GM10248 (cell line): ENCODE data around the gene NCOA3.

ENCODE experiments used
- CTCF ChIA-PET: fragments of 300-600 bp; sonication (Branson Sonifier 250); formaldehyde crosslinking; extraction: SDS; loops from one replicate; lab custom pipeline; 2021; ENCODE audit warnings: antibody characterized with exemption; lab: Yijun Ruan, JAX
- POLR2A ChIA-PET: fragments of 350-650 bp; sonication (Branson Sonifier 250); formaldehyde crosslinking; extraction: SDS; loops from one replicate; lab custom pipeline; 2020; ENCODE audit warnings: antibody characterized with exemption; lab: Yijun Ruan, JAX
- DNase-seq: peaks from one replicate; pipeline ENCODE4 v3.0.0; 2012; ENCODE audit errors: extremely low spot score
- TF ChIP-seq, protein P1 (sequence below): IDR thresholded peaks from 2 replicates; pipeline ENCODE4 v1.5.1; 2012; ENCODE audit warnings: mild to moderate bottlenecking, low read depth; ENCODE audit errors: extremely low read depth, missing control alignments, control extremely low read depth

NCOA3 gene

DNA sequence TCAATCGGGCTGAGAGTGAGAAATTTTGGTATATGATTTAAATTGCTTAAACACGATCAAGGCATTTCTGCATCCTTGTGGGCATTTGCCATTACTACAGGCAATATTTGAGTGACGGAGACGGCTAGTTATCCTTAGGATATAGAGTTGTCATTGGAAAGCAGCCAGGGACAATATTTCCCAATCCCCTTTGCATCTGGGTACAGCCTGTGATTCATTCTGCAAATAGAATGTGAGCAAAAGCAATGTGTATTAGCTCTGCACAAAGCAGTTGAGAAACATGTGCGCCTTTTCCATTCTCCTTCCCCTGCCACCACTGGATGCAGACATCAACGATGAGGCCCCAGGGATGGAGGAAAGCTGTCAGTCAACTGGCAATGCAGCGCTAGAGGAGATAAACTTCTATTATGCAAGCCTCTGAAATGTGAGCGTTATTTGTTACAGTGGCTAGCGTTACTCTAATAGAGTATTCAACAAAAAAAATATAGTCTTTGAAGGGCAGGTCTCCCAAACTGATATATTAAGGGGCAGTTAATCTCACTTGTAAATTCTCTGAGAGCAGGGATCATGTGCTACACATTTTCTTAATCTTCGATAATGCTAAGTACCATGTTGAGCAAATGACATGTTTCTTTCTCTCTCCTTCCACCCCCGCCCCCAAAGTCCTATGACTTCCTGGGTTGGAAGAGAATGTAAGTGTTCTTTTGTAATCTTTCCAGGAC, 37.1 kb upstream of the NCOA3 start:
- CTCF ChIA-PET, result no interaction called here
- no peak for DNase-seq
- TF ChIP-seq, protein P1, sequence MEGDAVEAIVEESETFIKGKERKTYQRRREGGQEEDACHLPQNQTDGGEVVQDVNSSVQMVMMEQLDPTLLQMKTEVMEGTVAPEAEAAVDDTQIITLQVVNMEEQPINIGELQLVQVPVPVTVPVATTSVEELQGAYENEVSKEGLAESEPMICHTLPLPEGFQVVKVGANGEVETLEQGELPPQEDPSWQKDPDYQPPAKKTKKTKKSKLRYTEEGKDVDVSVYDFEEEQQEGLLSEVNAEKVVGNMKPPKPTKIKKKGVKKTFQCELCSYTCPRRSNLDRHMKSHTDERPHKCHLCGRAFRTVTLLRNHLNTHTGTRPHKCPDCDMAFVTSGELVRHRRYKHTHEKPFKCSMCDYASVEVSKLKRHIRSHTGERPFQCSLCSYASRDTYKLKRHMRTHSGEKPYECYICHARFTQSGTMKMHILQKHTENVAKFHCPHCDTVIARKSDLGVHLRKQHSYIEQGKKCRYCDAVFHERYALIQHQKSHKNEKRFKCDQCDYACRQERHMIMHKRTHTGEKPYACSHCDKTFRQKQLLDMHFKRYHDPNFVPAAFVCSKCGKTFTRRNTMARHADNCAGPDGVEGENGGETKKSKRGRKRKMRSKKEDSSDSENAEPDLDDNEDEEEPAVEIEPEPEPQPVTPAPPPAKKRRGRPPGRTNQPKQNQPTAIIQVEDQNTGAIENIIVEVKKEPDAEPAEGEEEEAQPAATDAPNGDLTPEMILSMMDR, result no peak
- POLR2A ChIA-PET, result no interaction called here

DNA sequence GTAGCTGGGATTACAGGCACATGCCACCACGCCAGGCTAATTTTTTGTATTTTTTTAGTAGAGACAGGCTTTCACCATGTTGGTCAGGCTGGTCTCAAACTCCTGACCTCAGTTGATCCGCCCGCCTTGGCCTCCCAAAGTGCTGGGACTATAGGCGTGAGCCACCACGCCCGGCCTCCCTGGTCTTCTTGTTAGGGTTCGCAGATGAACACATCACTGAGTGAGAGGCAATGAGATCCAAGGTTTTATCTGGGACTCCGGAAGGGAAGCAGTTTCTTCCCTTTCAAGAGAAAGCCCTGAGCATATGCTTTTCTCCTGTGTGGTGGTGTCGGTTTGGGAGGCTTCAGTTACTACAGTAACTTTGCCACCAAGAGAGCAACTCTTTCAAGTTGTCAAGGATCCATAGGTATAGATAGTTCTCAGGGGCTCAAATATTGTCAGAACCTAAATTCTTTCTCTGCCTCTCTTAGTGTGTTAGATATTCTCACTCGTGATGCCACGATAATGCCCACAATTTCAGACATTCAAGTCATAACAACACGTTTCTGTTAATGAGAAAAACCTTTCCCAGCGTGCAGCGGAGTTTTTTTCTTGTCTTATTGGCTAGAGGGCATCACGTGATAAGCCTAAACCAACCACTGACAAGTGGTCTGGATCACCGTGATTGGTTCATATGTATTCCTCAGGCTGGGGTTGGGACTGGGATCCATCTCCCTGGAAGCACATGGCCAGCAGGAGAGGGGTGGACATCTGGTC, 36.2 kb upstream of the NCOA3 start:
- POLR2A ChIA-PET, result no interaction called here
- TF ChIP-seq, protein P1, result no peak
- DNase-seq, result no peak
- CTCF ChIA-PET, result no interaction called here

DNA sequence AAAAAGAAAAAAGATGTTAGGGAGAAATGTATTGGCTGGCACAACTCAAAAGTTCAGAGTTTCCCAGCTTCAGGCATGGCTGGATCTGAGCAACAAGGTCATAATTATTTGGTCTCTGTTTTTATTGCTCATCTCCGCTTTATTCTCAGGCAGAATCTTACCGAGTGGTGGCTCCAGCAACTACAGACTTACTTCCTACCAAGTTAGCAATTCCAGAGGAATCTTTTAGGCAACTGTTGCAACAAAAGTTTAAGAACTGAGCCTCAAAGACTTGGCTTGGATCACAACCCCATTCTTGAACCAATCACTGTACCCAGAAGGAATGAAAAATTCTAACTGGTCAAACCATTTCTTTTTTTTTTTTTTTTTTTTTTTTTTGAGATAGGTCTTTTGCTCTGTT, 35.5 kb upstream of the NCOA3 start:
- CTCF ChIA-PET, result no interaction called here
- POLR2A ChIA-PET, result interaction anchor here (0.9 kb wide), 1 partner anchor 70 kb away, joined by 3 read pairs; no protein-coding TSS in a partner anchor
- TF ChIP-seq, protein P1, result no peak
- no peak for DNase-seq

DNA sequence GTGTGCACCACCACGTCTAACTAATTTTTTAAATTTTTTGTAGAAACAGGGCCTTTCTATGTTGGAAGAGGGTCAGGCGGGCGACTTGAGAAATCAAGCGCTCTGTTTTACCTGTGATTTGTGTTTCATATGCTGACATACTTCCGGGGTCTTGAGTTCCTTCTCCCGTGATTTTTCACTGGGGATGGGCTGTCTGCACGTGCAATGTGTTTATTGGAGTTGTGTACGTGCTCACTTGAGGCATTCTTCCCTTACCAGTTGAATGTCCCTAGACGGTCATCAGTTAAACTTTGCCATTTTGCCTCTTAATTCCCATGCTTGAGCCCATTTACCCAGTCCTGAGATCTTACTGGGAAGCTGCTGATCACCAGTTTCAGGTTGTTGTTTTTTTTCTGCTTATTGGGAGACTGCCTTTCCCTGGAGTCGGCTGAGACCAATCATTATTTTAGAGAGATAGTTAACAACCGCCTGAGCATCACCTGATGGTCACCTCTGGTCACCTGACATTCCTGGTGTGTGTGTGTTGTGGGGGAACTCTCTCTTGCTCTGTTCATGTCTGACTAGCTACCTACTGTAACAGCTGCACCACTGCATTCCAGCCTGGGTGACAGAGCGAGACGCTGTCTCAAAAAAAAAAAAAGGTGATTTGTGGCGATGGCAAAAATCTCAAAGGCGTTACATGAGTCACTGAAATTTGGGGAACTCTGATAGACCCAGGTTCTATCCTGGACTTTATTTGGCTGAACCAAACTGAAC, 34.8 kb upstream of the NCOA3 start:
- DNase-seq, result no peak
- CTCF ChIA-PET, result interaction anchor here (2.3 kb wide), 1 partner anchor 10 kb away, joined by 12 read pairs; no protein-coding TSS in a partner anchor
- POLR2A ChIA-PET, result interaction anchor here (0.9 kb wide), 1 partner anchor 69 kb away, joined by 3 read pairs; no protein-coding TSS in a partner anchor
- TF ChIP-seq, protein P1, result no peak

DNA sequence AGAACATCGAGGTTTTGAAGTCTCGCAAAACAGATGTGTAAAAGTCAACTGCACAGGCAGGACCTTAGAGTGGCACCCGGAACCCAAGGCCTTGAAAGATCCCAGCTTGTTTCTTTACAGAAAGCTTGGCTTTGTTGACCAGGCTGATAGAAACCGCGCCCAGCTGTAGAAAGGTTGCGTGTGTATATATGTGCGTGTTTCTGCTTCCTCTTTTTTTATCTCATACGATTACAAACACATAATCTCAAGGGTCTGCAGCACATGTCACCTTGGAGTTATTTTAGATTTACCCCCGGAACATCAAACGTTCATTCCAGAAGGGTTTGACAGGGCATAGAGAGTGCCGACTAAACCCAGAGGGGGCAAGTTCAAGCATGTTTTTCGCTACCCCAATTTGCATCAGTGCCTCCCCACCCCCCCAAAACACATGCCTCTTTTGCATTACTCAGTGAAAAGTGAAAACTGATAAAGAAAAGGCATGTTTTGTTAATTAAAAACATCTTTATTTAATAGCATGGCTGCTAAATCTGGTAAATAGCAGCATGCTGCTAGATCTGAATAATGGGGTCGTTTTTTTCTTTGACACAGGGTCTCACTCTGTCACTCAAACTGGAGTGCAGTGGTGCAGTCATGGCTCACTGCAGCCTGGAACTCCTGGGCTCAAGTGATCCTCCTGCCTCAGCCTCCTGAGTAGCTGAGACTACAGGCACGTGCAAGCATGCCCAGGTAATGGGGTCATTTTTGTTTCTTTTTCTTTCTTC, 33.2 kb upstream of the NCOA3 start:
- TF ChIP-seq, protein P1, result no peak
- CTCF ChIA-PET, result interaction anchor here (0.8 to 2.3 kb wide), 5 partner anchors 11 to 85 kb away, joined by 3 to 12 read pairs (median 3); partner anchors contain the start of gene NCOA3
- peak; percentile 47 for DNase-seq
- POLR2A ChIA-PET, result interaction anchor here (0.6 to 1.1 kb wide), 2 partner anchors 30 to 124 kb away, joined by 3 to 10 read pairs; no protein-coding TSS in a partner anchor
